K562 (cell line): ENCODE data around the gene GDF15. TPM values are rescaled to one million over a fixed set of nuclear protein-coding genes. Genes with fewer than 3 reads are reported as not detected.

Experiments used
- BRF1 ChIP-seq: IDR thresholded peaks from 3 replicates; pipeline ENCODE4 v1.6.1; 2011; ENCODE audit warnings: borderline replicate concordance, mild to moderate bottlenecking; ENCODE audit not compliant: insufficient read length; ENCODE audit errors: extremely low read depth
- HIVEP1 ChIP-seq: fragments of 250-450 bp; sonication (Bioruptor Pico); IDR thresholded peaks from 2 replicates; pipeline ENCODE4 v1.4.0; 2020; ENCODE audit warnings: mild to moderate bottlenecking
- HNRNPLL ChIP-seq: fragments of 200-400 bp; formaldehyde crosslinking; IDR thresholded peaks from 2 replicates; pipeline ENCODE4 v1.6.1; 2017; ENCODE audit warnings: low read length, low read depth, mild to moderate bottlenecking; ENCODE audit not compliant: poor library complexity, severe bottlenecking
- ILK ChIP-seq: fragments of 450-650 bp; IDR thresholded peaks from 2 replicates; pipeline ENCODE4 v1.6.1; 2016; ENCODE audit warnings: missing genetic modification characterization, low read depth, mild to moderate bottlenecking, missing compliant biosample characterization, moderate library complexity, borderline replicate concordance
- MEF2D ChIP-seq: conservative IDR thresholded peaks from 2 replicates; pipeline ENCODE4 v1.6.1; 2016; ENCODE audit warnings: low read depth, missing genetic modification characterization, missing compliant biosample characterization
- MTA3 ChIP-seq: fragments of 450-650 bp; formaldehyde crosslinking; IDR thresholded peaks from 2 replicates; pipeline ENCODE4 v1.6.1; 2017; ENCODE audit warnings: mild to moderate bottlenecking, borderline replicate concordance
- MYC ChIP-seq, 2 experiments: fragments of 250-450 bp in 1 of 2; sonication (Bioruptor Pico) in 1 of 2; IDR thresholded peaks; 2 replicates each; pipeline versions ENCODE4 v1.5.1 to v1.6.1; 2012 to 2021; ENCODE audit warnings: low read depth in 2 of 2, borderline replicate concordance in 1 of 2, improper control_type of control experiment in 1 of 2, low read length in 1 of 2, mild to moderate bottlenecking in 1 of 2, moderate library complexity in 1 of 2
- NUFIP1 ChIP-seq: fragments of 450-650 bp; IDR thresholded peaks from 2 replicates; pipeline ENCODE4 v1.6.1; 2018; ENCODE audit not compliant: partially characterized antibody
- OTX1 ChIP-seq: fragments of 450-650 bp; formaldehyde crosslinking; IDR thresholded peaks from 2 replicates; pipeline ENCODE4 v1.4.0; 2022; ENCODE audit warnings: mild to moderate bottlenecking
- RBM25 ChIP-seq: fragments of 200-400 bp; formaldehyde crosslinking; IDR thresholded peaks from 2 replicates; pipeline ENCODE4 v1.6.1; 2018; ENCODE audit warnings: low read length, low read depth, moderate library complexity; ENCODE audit not compliant: severe bottlenecking
- TGIF2 ChIP-seq: sonication (generic); formaldehyde crosslinking; IDR thresholded peaks from 2 replicates; pipeline ENCODE4 v1.8.1; 2022; ENCODE audit warnings: mild to moderate bottlenecking, missing genetic modification reagents, moderate library complexity
- ZNF239 ChIP-seq: fragments of 250-450 bp; sonication (Bioruptor Pico); IDR thresholded peaks from 2 replicates; pipeline ENCODE4 v1.4.0; 2020; ENCODE audit warnings: mild to moderate bottlenecking
- ZNF518B ChIP-seq: fragments of 250-450 bp; sonication (Bioruptor Pico); IDR thresholded peaks from 2 replicates; pipeline ENCODE4 v1.5.0; 2021; ENCODE audit warnings: mild to moderate bottlenecking, moderate library complexity
- polyA plus RNA-seq, 8 experiments: library from polyadenylated mRNA; depleted of rRNA in 4 of 8; stranded (reverse) in 5 of 8; unstranded in 3 of 8; fragments of >200 nt; fragmentation: Nextera tagmentation in 2 of 8; fragmentation: Illumina TruSeq in 1 of 8; extraction: Ambion mirVana in 2 of 8; extraction: Trizol in 1 of 8; gene quantifications; 2 replicates each; pipeline versions ENCODE4 v1.2.1 to v1.2.3, GENCODE V29; 2011 to 2014; ENCODE audit warnings: inconsistent platforms in 1 of 8, missing spikeins in 1 of 8
- total RNA-seq, 7 experiments: library from RNA; depleted of rRNA in 6 of 7; stranded (reverse); fragments of >200 nt in 6 of 7; fragmentation: Illumina TruSeq in 2 of 7; extraction: Trizol in 2 of 7; gene quantifications; 2 replicates each; pipeline versions ENCODE4 v1.2.1 to v1.2.3, GENCODE V29; 2011 to 2021; ENCODE audit warnings: low replicate concordance in 1 of 7
- TF ChIP-seq, protein P1 (sequence below): fragments of 250-450 bp; sonication (Bioruptor Pico); IDR thresholded peaks from 2 replicates; pipeline ENCODE4 v1.5.0; 2021; ENCODE audit warnings: mild to moderate bottlenecking, borderline replicate concordance
- TF ChIP-seq, protein P2 (sequence below): fragments of 250-450 bp; sonication (Bioruptor Pico); IDR thresholded peaks from 2 replicates; pipeline ENCODE4 v1.5.0; 2021
- TF ChIP-seq, protein P3 (sequence below): fragments of 250-450 bp; sonication (Bioruptor Pico); IDR thresholded peaks from 2 replicates; pipeline ENCODE4 v1.8.0; 2022; ENCODE audit warnings: inconsistent platforms
- TF ChIP-seq, protein P4 (sequence below): fragments of 250-450 bp; sonication (Bioruptor Pico); IDR thresholded peaks from 2 replicates; pipeline ENCODE4 v1.5.1; 2021; ENCODE audit warnings: mild to moderate bottlenecking

Gene GDF15
- total and polyA plus RNA-seq, 9 of the 15 experiments (the other 6 are each of a cell fraction or from before 2014, with no cell fraction given): 2.3 to 82.4 (median 12.5) TPM

DNA sequence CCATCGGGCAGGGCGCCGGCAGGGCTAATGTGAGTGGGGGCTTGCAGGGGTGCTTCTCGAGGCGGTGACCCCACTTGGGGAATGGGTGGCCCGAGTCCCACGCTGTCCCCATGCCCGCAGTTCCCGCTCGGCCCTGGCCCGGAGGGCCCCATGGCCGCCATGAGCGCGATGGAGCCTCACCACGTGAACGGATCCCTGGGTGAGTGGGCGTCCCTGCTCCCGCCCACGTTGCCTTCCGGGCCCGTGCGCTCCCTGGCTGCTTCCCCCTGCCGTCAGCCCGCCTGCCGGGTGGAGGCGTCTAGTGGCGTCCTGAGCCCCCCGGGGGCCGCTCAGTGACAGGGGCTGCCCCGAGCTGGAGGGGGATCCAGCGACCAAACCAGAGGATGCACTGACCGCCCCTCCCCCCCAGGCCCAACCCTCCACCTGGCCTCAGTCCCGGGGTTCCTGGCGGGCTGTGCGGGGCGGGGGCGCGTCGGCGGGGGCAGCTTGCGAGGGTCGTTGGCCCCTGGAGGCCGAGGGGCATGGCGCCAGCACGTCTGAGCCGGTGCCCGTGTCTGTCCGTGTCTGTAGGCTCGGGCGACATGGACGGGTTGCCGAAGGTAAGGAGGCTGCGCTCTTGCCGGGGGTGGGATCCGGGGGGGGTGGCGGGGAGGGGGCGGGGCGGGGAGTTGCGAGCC lies 47.2 kb downstream of the GDF15 start (continued):
- no peak for TF ChIP-seq ILK
- TF ChIP-seq ZNF239 (CRISPR knock-in tag): no peak
- no peak for TF ChIP-seq MEF2D (tag)
- TF ChIP-seq, protein P1, sequence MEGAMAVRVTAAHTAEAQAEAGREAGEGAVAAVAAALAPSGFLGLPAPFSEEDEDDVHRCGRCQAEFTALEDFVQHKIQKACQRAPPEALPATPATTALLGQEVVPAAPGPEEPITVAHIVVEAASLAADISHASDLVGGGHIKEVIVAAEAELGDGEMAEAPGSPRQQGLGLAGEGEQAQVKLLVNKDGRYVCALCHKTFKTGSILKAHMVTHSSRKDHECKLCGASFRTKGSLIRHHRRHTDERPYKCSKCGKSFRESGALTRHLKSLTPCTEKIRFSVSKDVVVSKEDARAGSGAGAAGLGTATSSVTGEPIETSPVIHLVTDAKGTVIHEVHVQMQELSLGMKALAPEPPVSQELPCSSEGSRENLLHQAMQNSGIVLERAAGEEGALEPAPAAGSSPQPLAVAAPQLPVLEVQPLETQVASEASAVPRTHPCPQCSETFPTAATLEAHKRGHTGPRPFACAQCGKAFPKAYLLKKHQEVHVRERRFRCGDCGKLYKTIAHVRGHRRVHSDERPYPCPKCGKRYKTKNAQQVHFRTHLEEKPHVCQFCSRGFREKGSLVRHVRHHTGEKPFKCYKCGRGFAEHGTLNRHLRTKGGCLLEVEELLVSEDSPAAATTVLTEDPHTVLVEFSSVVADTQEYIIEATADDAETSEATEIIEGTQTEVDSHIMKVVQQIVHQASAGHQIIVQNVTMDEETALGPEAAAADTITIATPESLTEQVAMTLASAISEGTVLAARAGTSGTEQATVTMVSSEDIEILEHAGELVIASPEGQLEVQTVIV (CRISPR knock-in tag): no peak
- no peak for TF ChIP-seq ZNF518B (CRISPR knock-in tag)
- TF ChIP-seq, protein P2, sequence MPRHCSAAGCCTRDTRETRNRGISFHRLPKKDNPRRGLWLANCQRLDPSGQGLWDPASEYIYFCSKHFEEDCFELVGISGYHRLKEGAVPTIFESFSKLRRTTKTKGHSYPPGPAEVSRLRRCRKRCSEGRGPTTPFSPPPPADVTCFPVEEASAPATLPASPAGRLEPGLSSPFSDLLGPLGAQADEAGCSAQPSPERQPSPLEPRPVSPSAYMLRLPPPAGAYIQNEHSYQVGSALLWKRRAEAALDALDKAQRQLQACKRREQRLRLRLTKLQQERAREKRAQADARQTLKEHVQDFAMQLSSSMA (CRISPR knock-in tag): no peak
- peak; percentile 91 for TF ChIP-seq MYC (IDR thresholded peaks at IDR 0.05; ENCODE audit: low read depth, low read length)
- peak; percentile 91; the same call in 1 of the 2 replicates for TF ChIP-seq MYC (CRISPR knock-in tag; IDR thresholded peaks at IDR 0.05; ENCODE audit: borderline replicate concordance, low read depth)
- no peak for TF ChIP-seq BRF1
- no peak for TF ChIP-seq HIVEP1 (CRISPR knock-in tag)
- no peak for TF ChIP-seq NUFIP1
- no peak for TF ChIP-seq RBM25
- peak; percentile 63; the same call in 1 of the 2 replicates for TF ChIP-seq MTA3
- TF ChIP-seq OTX1 (CRISPR knock-in tag): no peak
- TF ChIP-seq, protein P3, sequence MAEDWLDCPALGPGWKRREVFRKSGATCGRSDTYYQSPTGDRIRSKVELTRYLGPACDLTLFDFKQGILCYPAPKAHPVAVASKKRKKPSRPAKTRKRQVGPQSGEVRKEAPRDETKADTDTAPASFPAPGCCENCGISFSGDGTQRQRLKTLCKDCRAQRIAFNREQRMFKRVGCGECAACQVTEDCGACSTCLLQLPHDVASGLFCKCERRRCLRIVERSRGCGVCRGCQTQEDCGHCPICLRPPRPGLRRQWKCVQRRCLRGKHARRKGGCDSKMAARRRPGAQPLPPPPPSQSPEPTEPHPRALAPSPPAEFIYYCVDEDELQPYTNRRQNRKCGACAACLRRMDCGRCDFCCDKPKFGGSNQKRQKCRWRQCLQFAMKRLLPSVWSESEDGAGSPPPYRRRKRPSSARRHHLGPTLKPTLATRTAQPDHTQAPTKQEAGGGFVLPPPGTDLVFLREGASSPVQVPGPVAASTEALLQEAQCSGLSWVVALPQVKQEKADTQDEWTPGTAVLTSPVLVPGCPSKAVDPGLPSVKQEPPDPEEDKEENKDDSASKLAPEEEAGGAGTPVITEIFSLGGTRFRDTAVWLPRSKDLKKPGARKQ: no peak
- TF ChIP-seq, protein P4, sequence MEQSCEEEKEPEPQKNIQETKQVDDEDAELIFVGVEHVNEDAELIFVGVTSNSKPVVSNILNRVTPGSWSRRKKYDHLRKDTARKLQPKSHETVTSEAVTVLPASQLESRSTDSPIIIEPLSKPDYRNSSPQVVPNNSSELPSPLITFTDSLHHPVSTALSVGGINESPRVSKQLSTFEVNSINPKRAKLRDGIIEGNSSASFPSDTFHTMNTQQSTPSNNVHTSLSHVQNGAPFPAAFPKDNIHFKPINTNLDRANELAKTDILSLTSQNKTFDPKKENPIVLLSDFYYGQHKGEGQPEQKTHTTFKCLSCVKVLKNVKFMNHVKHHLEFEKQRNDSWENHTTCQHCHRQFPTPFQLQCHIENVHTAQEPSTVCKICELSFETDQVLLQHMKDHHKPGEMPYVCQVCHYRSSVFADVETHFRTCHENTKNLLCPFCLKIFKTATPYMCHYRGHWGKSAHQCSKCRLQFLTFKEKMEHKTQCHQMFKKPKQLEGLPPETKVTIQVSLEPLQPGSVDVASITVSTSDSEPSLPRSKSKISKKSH: no peak
- no peak; the same call in 1 of the 2 replicates for TF ChIP-seq TGIF2 (CRISPR knock-in tag)
- no peak for TF ChIP-seq HNRNPLL
